ENCODE results near the gene MOV10. TPM values are rescaled to one million over a fixed set of nuclear protein-coding genes. Genes with fewer than 3 reads are reported as not detected.
"Not testable (repeated sequence)": the region's sequence is repeated elsewhere in the genome, so short reads cannot be mapped to it uniquely, and the experiment has no call there.

Gene MOV10
- total and polyA plus RNA-seq, 2 donors (not counting 3 experiments of a cell fraction or from before 2014, with no cell fraction given), result 97.1 to 113 TPM

GRCh38 chr1:112638110-112638428, 36.4 kb upstream of the MOV10 start:
- DNase-seq (ENCODE audit: low read depth, low spot score) (no peak), FAIRE-seq (no peak)
- TF ChIP-seq POLR2A (IDR thresholded peaks at IDR 0.05; ENCODE audit: low read depth, low read length), result no peak
- TF ChIP-seq POLR2AphosphoS5 (IDR thresholded peaks at IDR 0.05; ENCODE audit: insufficient read depth, low read depth, low read length), result no peak
- no peak for TF ChIP-seq EZH2 (IDR thresholded peaks at IDR 0.05; ENCODE audit: borderline replicate concordance, low read depth, low read length, severe bottlenecking)
- TF ChIP-seq GATA2 (IDR thresholded peaks at IDR 0.05; ENCODE audit: insufficient read depth, insufficient read length, low read depth, low read length), result no peak
- no peak for TF ChIP-seq FOS (IDR thresholded peaks at IDR 0.05; ENCODE audit: borderline replicate concordance, insufficient read depth, low read length)
- no peak for TF ChIP-seq CTCF (IDR thresholded peaks at IDR 0.05; ENCODE audit: extremely low read depth in 1 of 2, insufficient read depth in 1 of 2, low read depth in 1 of 2, low read length in 2 of 2)
- TF ChIP-seq JUN (IDR thresholded peaks at IDR 0.05; ENCODE audit: borderline replicate concordance, insufficient read depth, insufficient read length, low read depth), result no peak
- no peak for TF ChIP-seq MYC (IDR thresholded peaks at IDR 0.05; ENCODE audit: low read depth, low read length)
- no peak for TF ChIP-seq MAX (IDR thresholded peaks at IDR 0.05; ENCODE audit: insufficient read depth, insufficient read length)
- Histone ChIP-seq H3K27me3 (ENCODE audit: control insufficient read depth in 2 of 2, insufficient read depth in 2 of 2, low read length in 2 of 2) (no peaks in the 10 kb centered on the region), H3K36me3 (ENCODE audit: control insufficient read depth in 2 of 2, extremely low read depth in 1 of 2, insufficient read depth in 2 of 2, low read length in 2 of 2) (no peaks in the 10 kb centered on the region), H3K4me2 (ENCODE audit: insufficient read depth, low read length) (no peak overlapping the region), H3K79me2 (ENCODE audit: control insufficient read depth, insufficient read depth, low read length) (peaks cover 87% of the 10 kb centered on the region), H3K27ac (ENCODE audit: insufficient read depth, low read depth, low read length) (peak overlapping the region; percentile 66), H3K9me1 (replicated peaks; ENCODE audit: control insufficient read depth, extremely low read depth, insufficient read depth, low read length) (no peaks in the 10 kb centered on the region), H2AFZ (ENCODE audit: low read depth, low read length) (no peak overlapping the region), H3K4me3 (replicated peaks in 1 of 3; ENCODE audit: insufficient read depth in 1 of 3, low read depth in 1 of 3, low read length in 3 of 3) (no peak overlapping the region), H3K9ac (replicated peaks; ENCODE audit: extremely low read depth, insufficient read depth, low read length) (no peak overlapping the region), H3K4me1 (ENCODE audit: control insufficient read depth, extremely low read depth, insufficient read depth, low read length) (peaks cover 30% of the 10 kb centered on the region), H3K9me3 (replicated peaks; ENCODE audit: control insufficient read depth, insufficient read depth, low read length) (no peaks in the 10 kb centered on the region), H4K20me1 (replicated peaks; ENCODE audit: control insufficient read depth, extremely low read depth, insufficient read depth, low read length) (peaks cover 11% of the 10 kb centered on the region)
- no TSS peak for BruUV-seq (replicated peaks)
- ChIA-PET CTCF (interaction anchor here (1.0 to 2.5 kb wide), 5 partner anchors 9 to 136 kb away, joined by 3 to 16 read pairs (median 5); partner anchors contain the start of gene MOV10), POLR2A (no interaction called here)
- intact Hi-C loops (cut with micrococcal nuclease) (loop anchor here (5.0 kb wide), 1 partner anchor 69 kb away; the partner anchor contains the start of gene RHOC), dilution Hi-C loops (cut with MboI; ENCODE audit: extremely low pct_ligation_motif_present, low sequenced_read_pairs) (no loop called here)

GRCh38 chr1:112640437-112640836, 34.0 kb upstream of the MOV10 start:
- H3K4me2 ChIP-seq (ENCODE audit: insufficient read depth, low read length); intact Hi-C loops (cut with micrococcal nuclease); H3K9me3 ChIP-seq (replicated peaks; ENCODE audit: control insufficient read depth, insufficient read depth, low read length); H3K4me3 ChIP-seq (replicated peaks in 1 of 3; ENCODE audit: insufficient read depth in 1 of 3, low read depth in 1 of 3, low read length in 3 of 3); DNase-seq (ENCODE audit: low read depth, low spot score); dilution Hi-C loops (cut with MboI; ENCODE audit: extremely low pct_ligation_motif_present, low sequenced_read_pairs); H3K9ac ChIP-seq (replicated peaks; ENCODE audit: extremely low read depth, insufficient read depth, low read length); H3K27me3 ChIP-seq (ENCODE audit: control insufficient read depth in 2 of 2, insufficient read depth in 2 of 2, low read length in 2 of 2); H4K20me1 ChIP-seq (replicated peaks; ENCODE audit: control insufficient read depth, extremely low read depth, insufficient read depth, low read length); H3K27ac ChIP-seq (ENCODE audit: insufficient read depth, low read depth, low read length); POLR2A ChIA-PET; FAIRE-seq; H2AFZ ChIP-seq (ENCODE audit: low read depth, low read length); CTCF ChIA-PET; H3K9me1 ChIP-seq (replicated peaks; ENCODE audit: control insufficient read depth, extremely low read depth, insufficient read depth, low read length); BruUV-seq (replicated peaks); H3K36me3 ChIP-seq (ENCODE audit: control insufficient read depth in 2 of 2, extremely low read depth in 1 of 2, insufficient read depth in 2 of 2, low read length in 2 of 2): not testable (repeated sequence)
- H3K4me1 ChIP-seq (ENCODE audit: control insufficient read depth, extremely low read depth, insufficient read depth, low read length), result peaks cover 28% of the 10 kb centered on the region
- peaks cover 86% of the 10 kb centered on the region for H3K79me2 ChIP-seq (ENCODE audit: control insufficient read depth, insufficient read depth, low read length)
